NCI-H2196 (cell line): ENCODE measurements around the gene TNNI2.
"Not testable (repeated sequence)": the region's sequence is repeated elsewhere in the genome, so short reads cannot be mapped to it uniquely, and the experiment has no call there.

Source experiments
- DNase-seq: peaks from one replicate; lab custom pipeline; 2025; ENCODE audit not compliant: unreplicated experiment; lab: John Stamatoyannopoulos, UW

Gene TNNI2

GRCh38 chr11:1883346-1884302, 44.8 kb downstream of the TNNI2 start:
- no peak for DNase-seq

- DNase-seq = no peak
Observed at GRCh38 chr11:1884303-1884700, 45.5 kb downstream of the TNNI2 start.

- DNase-seq = not testable (repeated sequence)
Observed at GRCh38 chr11:1886551-1886950, 47.8 kb downstream of the TNNI2 start.

GRCh38 chr11:1887451-1888346, 48.9 kb downstream of the TNNI2 start:
- no peak for DNase-seq

GRCh38 chr11:1888347-1888753, 49.6 kb downstream of the TNNI2 start:
- no peak for DNase-seq

GRCh38 chr11:1888811-1889210, 50.0 kb downstream of the TNNI2 start:
- DNase-seq = no peak

- no peak for DNase-seq
Observed at GRCh38 chr11:1889224-1889930, 50.6 kb downstream of the TNNI2 start.

GRCh38 chr11:1889941-1890855, 51.4 kb downstream of the TNNI2 start:
- no peak for DNase-seq
